Lung (tissue), 12 donors: ENCODE results near the gene LHFPL4. TPM values are rescaled to one million over a fixed set of nuclear protein-coding genes. Genes with fewer than 3 reads are reported as not detected.
A peak's percentile ranks its signal among the peaks of the same experiment; 100 is the strongest.

Experiments used
- ATAC-seq: fragments of 200-7000 bp; cut with Tn5 transposase; one replicate; pipeline ENCODE4 v1.9.1; 2020; ENCODE audit warnings: moderate number of reproducible peaks; ENCODE audit not compliant: insufficient read depth, low FRiP score
- DNase-seq, 3 donors: peaks; one replicate each; pipeline ENCODE4 v3.0.0-alpha.2; 2013 to 2017
- H3K27ac ChIP-seq, 2 donors: one replicate each; pipeline ENCODE4 v1.5.1; 2013; ENCODE audit warnings: mild to moderate bottlenecking in 2 of 2, moderate library complexity in 2 of 2, control low read depth in 1 of 2, inconsistent platforms in 1 of 2, low read depth in 1 of 2, low read length in 1 of 2
- H3K27me3 ChIP-seq, 3 donors: one replicate each; pipeline ENCODE4 v1.5.1; 2013; ENCODE audit warnings: low read length in 2 of 3; ENCODE audit not compliant: control insufficient read depth in 3 of 3, insufficient read depth in 3 of 3
- H3K36me3 ChIP-seq, 4 donors: one replicate each; pipeline ENCODE4 v1.5.1; 2013; ENCODE audit warnings: low read length in 4 of 4, mild to moderate bottlenecking in 1 of 4, moderate library complexity in 1 of 4; ENCODE audit not compliant: control insufficient read depth in 4 of 4, insufficient read depth in 4 of 4
- H3K4me1 ChIP-seq, 5 donors: one replicate each; pipeline ENCODE4 v1.5.1; 2013; ENCODE audit warnings: low read length in 5 of 5, mild to moderate bottlenecking in 2 of 5, moderate library complexity in 1 of 5; ENCODE audit not compliant: control insufficient read depth in 5 of 5, insufficient read depth in 5 of 5
- H3K4me3 ChIP-seq: one replicate; pipeline ENCODE4 v1.5.1; 2013; ENCODE audit warnings: mild to moderate bottlenecking, control low read depth, moderate library complexity
- H3K9ac ChIP-seq, 2 donors: one replicate each; pipeline ENCODE4 v1.5.1; 2013; ENCODE audit warnings: low read length in 2 of 2, control low read depth in 1 of 2; ENCODE audit not compliant: insufficient read depth in 1 of 2
- H3K9me3 ChIP-seq, 4 donors: one replicate each; pipeline ENCODE4 v1.5.1; 2013; ENCODE audit warnings: low read length in 3 of 4, mild to moderate bottlenecking in 1 of 4, moderate library complexity in 1 of 4; ENCODE audit not compliant: control insufficient read depth in 4 of 4, insufficient read depth in 3 of 4
- WGBS, 2 donors: extraction: QIAGEN DNeasy Blood & Tissue Kit; methylation state at CpG; one replicate each; pipeline ENCODE4 v1.1.7; 2013; 5-methylcytosine and 5-hydroxymethylcytosine counted together
- polyA plus RNA-seq, 2 donors: library from polyadenylated mRNA; stranded (reverse); fragments of 200-250 nt; gene quantifications; one replicate each; pipeline ENCODE4 v1.2.1, GENCODE V29; 2013
- total RNA-seq, 2 donors: library from RNA; depleted of rRNA in 1 of 2; stranded (reverse); fragments of >200 nt in 1 of 2; gene quantifications; one replicate each; pipeline ENCODE4 v1.2.1, GENCODE V29; 2014 to 2021
- TF ChIP-seq, protein P1 (sequence below): IDR thresholded peaks from 2 replicates; pipeline ENCODE4 v1.5.1; 2012; ENCODE audit warnings: mild to moderate bottlenecking; ENCODE audit errors: control extremely low read depth, extremely low read depth
- donor health status: control.
- donor health status: control.
- donor health status: Bipolar disorder and iron deficiency.
- donor health status: healthy.
- donor health status: DM: yes; HTN: yes; CAD: no.

The LHFPL4 gene
- total and polyA plus RNA-seq, 4 donors = 0.01 to 0.14 (median 0.02) TPM; not detected in 1

DNA sequence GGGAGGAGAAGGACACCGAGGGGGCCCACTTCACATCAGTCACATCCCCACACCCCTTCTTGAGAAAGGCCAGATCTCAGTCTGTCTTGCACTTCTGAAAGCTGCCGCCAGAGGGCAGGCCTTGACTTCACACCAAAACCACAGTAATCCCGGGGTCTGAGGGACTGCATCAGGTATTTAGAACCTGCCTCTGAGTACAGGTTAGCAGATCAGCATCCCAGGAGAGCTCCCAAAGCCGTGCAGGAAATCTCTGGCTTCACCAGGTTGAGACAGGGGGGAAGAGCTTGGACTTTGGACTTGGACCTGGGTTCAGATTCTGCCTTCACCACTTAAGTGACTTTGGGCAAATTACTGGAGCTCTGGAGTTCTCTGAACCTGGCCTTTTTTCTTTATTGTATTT lies 50.3 kb downstream of the LHFPL4 start:
- DNase-seq (peak; percentile 61 to 73 (median 73)), ATAC-seq (peak; percentile 24)
- Histone ChIP-seq H3K27ac (no peak overlapping the region), H3K36me3 (no peaks in the 10 kb centered on the region), H3K9ac (no peak overlapping the region), H3K4me3 (no peak overlapping the region), H3K27me3 (peaks cover 0 to 32% (median 11%) of the 10 kb centered on the region in 3 donors), H3K9me3 (no peaks in the 10 kb centered on the region), H3K4me1 (peaks cover 0 to 6% (median 0%) of the 10 kb centered on the region in 5 donors)
- TF ChIP-seq, protein P1, sequence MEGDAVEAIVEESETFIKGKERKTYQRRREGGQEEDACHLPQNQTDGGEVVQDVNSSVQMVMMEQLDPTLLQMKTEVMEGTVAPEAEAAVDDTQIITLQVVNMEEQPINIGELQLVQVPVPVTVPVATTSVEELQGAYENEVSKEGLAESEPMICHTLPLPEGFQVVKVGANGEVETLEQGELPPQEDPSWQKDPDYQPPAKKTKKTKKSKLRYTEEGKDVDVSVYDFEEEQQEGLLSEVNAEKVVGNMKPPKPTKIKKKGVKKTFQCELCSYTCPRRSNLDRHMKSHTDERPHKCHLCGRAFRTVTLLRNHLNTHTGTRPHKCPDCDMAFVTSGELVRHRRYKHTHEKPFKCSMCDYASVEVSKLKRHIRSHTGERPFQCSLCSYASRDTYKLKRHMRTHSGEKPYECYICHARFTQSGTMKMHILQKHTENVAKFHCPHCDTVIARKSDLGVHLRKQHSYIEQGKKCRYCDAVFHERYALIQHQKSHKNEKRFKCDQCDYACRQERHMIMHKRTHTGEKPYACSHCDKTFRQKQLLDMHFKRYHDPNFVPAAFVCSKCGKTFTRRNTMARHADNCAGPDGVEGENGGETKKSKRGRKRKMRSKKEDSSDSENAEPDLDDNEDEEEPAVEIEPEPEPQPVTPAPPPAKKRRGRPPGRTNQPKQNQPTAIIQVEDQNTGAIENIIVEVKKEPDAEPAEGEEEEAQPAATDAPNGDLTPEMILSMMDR = peak; percentile 57
- 5 to 8% methylated on average over 4 of the region's 4 CpGs for WGBS, 2 donors

DNA sequence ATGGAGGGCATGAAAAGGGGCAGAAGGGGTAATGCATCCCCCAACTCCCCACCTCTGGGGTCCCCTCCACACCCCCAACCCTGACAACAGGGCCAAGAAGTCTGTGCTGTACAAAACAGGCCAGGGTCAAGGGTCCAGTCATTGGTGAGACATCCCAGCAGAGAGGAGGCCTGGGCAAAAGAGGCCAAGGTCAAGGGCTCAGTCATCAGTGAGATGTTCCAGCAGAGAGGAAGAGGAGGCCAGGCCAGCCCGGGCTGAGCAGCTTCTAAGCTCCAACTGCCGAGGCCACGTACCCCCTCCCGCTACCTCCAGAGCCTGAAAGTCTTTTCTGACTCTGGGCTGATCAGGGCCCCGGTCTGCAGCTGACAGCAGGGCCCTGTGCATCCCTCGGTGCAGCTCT lies 52.4 kb downstream of the LHFPL4 start:
- Histone ChIP-seq H3K9me3 (no peaks in the 10 kb centered on the region), H3K9ac (no peak overlapping the region), H3K27ac (no peak overlapping the region), H3K4me1 (peaks cover 0 to 6% (median 0%) of the 10 kb centered on the region in 5 donors), H3K36me3 (no peaks in the 10 kb centered on the region), H3K4me3 (no peak overlapping the region), H3K27me3 (peaks cover 0 to 25% (median 11%) of the 10 kb centered on the region in 3 donors)
- no peak for DNase-seq
- TF ChIP-seq, protein P1 = no peak
- ATAC-seq = no peak
- 76 to 77% methylated on average over 6 of the region's 6 CpGs for WGBS, 2 donors

DNA sequence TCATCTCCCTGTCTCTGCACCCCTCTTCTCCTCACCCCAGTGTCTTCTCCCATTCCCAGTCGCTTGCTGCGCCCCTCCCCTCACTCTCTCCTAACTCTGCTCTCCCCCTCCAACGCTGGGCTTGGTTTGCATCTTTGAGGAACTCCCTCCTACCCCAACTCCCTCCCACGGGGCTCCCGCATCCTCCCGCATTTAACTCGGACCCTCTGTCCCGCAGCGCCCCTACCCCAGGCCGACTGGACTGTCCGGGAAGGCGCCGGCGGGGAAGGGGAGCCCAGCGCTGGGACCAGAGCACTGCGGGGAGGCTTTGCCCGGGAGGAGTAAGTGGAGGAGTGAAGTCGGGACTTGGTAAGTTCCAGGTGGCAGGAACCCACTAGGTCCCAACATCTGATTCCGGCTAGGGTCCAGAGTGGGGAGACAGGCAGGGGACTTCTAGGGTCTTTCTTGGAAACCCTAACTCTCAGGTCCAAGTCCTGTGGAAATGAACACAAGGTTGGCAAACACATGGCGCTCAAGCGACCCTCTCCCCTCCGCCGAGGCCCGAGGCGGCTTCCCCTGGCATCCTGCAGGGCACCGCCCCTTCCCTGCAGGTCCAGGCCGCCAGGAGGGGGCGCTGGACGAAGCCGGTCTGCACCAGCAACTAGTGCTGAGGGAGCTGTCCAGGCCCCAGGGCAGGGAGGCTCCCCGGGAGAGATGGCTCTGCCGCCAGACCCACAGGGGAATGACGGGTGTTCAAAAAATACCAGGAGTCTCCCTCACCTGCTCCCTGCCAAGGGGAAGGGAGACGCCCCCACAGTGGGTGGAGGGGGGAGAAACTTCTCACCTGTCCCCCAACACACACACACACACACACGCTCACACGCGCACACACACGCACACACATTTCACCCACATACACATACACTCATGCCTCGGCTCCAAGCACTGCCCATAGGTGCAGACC lies 53.2 kb downstream of the LHFPL4 start:
- DNase-seq (peak; percentile 39 to 53 (median 48)), ATAC-seq (no peak)
- Histone ChIP-seq H3K4me1 (peaks cover 0 to 6% (median 0%) of the 10 kb centered on the region in 5 donors), H3K4me3 (no peak overlapping the region), H3K27me3 (peaks cover 0 to 25% (median 11%) of the 10 kb centered on the region in 3 donors), H3K36me3 (no peaks in the 10 kb centered on the region), H3K27ac (no peak overlapping the region), H3K9ac (no peak overlapping the region), H3K9me3 (no peaks in the 10 kb centered on the region)
- 12 to 14% methylated on average over 34 to 39 of the region's 39 CpGs for WGBS, 2 donors
- TF ChIP-seq, protein P1 = no peak
